Gastrocnemius medialis (tissue), 4 donors: ENCODE data around the gene KCTD7. TPM values are rescaled to one million over a fixed set of nuclear protein-coding genes. Genes with fewer than 3 reads are reported as not detected.

Experiments
- ATAC-seq, 2 donors: fragments of 150-250 bp; one replicate each; pipeline ENCODE4 v1.9.1; 2016
- DNase-seq, 2 donors: peaks; one replicate each; pipeline ENCODE4 v3.0.0-alpha.2; 2019
- H3K27ac ChIP-seq, 4 donors: fragments of 200-600 bp; sonication (generic); 1 replicate in 1 of 4; 2 replicates in 3 of 4; pipeline ENCODE4 v1.5.1; 2016 to 2018; ENCODE audit warnings: mild to moderate bottlenecking in 2 of 4, moderate library complexity in 1 of 4
- H3K27me3 ChIP-seq, 3 donors: fragments of 200-600 bp; sonication (generic) in 2 of 3; 1 replicate in 1 of 3; 2 replicates in 2 of 3; pipeline versions ENCODE4 v1.5.1 to v1.6.0; 2016 to 2019; ENCODE audit warnings: mild to moderate bottlenecking in 1 of 3, moderate library complexity in 1 of 3
- H3K36me3 ChIP-seq, 2 donors: fragments of 200-600 bp; sonication (generic) in 1 of 2; one replicate each; pipeline ENCODE4 v1.5.1; 2017 to 2018
- H3K4me1 ChIP-seq, 2 donors: fragments of 200-600 bp; sonication (generic) in 1 of 2; one replicate each; pipeline ENCODE4 v1.5.1; 2016 to 2017; ENCODE audit warnings: mild to moderate bottlenecking in 2 of 2
- H3K4me3 ChIP-seq, 4 donors: fragments of 200-600 bp; sonication (generic) in 3 of 4; 1 replicate in 1 of 4; 2 replicates in 3 of 4; pipeline ENCODE4 v1.5.1; 2016 to 2019; ENCODE audit warnings: mild to moderate bottlenecking in 2 of 4
- H3K9me3 ChIP-seq, 3 donors: fragments of 200-600 bp; sonication (generic) in 2 of 3; 1 replicate in 1 of 3; 2 replicates in 2 of 3; pipeline ENCODE4 v1.5.1; 2016 to 2019
- CTCF ChIP-seq, 5 experiments: fragments of 450-650 bp in 3 of 5; fragments of 200-600 bp in 2 of 5; sonication (generic) in 2 of 5; IDR thresholded peaks in 4 of 5; conservative IDR thresholded peaks in 1 of 5; 1 replicate in 4 of 5; 2 replicates in 1 of 5; pipeline ENCODE4 v1.5.1; 2016 to 2019; ENCODE audit warnings: antibody characterized with exemption in 5 of 5, mild to moderate bottlenecking in 3 of 5, moderate library complexity in 3 of 5
- POLR2A ChIP-seq, 2 donors: fragments of 450-650 bp; IDR thresholded peaks; one replicate each; pipeline ENCODE4 v1.6.1; 2017; ENCODE audit warnings: antibody characterized with exemption in 2 of 2, mild to moderate bottlenecking in 2 of 2, moderate library complexity in 2 of 2
- in situ Hi-C, 4 donors: fragments of 200-750 bp; cut with MboI; loops; one replicate each; pipeline versions ENCODE4 v1.15.0 to v1.8.0; 2017; ENCODE audit warnings: low sequenced_read_pairs in 4 of 4
- intact Hi-C: fragments of 100-400 bp; cut with DNase I; formaldehyde crosslinking; loops from one replicate; pipeline ENCODE4 v1.15.1; 2023; ENCODE audit warnings: low total_unique reads
- total RNA-seq, 4 donors: library from RNA; depleted of rRNA; stranded (reverse); fragments of >200 nt; gene quantifications; one replicate each; pipeline versions ENCODE4 v1.1.0 to v1.2.3, GENCODE V29; 2016

The KCTD7 gene
- total RNA-seq, 4 donors from 2014 or later: 3.0 to 6.0 (median 5.5) TPM

- no peak for DNase-seq
- intact Hi-C loops: loop anchor here (1.0 to 2.0 kb wide), 7 partner anchors 26 to 367 kb away; partner anchors contain the start of genes RABGEF1 and SBDS
- TF ChIP-seq CTCF (IDR thresholded peaks at IDR 0.05 in 4 of 5, conservative IDR thresholded peaks at IDR 0.05 in 1 of 5): no peak
- no peak for TF ChIP-seq POLR2A (IDR thresholded peaks at IDR 0.05)
- H3K4me1 ChIP-seq: peaks cover 6 to 11% of the 10 kb centered on the region in 2 donors
- in situ Hi-C loops: loop anchor here in 1 of 4 donors (5.0 kb wide), 1 partner anchor 36 kb away; no protein-coding TSS in a partner anchor
- no peaks in the 10 kb centered on the region for H3K27me3 ChIP-seq
- ATAC-seq: peak; percentile 53 to 55
- H3K9me3 ChIP-seq: no peaks in the 10 kb centered on the region
- H3K27ac ChIP-seq: peak overlapping the region; percentile 86 to 98 (median 96)
- no peaks in the 10 kb centered on the region for H3K36me3 ChIP-seq
- H3K4me3 ChIP-seq: peak overlapping the region; percentile 67 to 91 (median 78)
These were observed 760 bp upstream of the KCTD7 start for GRCh38 chr7:66627881-66628360.

DNA sequence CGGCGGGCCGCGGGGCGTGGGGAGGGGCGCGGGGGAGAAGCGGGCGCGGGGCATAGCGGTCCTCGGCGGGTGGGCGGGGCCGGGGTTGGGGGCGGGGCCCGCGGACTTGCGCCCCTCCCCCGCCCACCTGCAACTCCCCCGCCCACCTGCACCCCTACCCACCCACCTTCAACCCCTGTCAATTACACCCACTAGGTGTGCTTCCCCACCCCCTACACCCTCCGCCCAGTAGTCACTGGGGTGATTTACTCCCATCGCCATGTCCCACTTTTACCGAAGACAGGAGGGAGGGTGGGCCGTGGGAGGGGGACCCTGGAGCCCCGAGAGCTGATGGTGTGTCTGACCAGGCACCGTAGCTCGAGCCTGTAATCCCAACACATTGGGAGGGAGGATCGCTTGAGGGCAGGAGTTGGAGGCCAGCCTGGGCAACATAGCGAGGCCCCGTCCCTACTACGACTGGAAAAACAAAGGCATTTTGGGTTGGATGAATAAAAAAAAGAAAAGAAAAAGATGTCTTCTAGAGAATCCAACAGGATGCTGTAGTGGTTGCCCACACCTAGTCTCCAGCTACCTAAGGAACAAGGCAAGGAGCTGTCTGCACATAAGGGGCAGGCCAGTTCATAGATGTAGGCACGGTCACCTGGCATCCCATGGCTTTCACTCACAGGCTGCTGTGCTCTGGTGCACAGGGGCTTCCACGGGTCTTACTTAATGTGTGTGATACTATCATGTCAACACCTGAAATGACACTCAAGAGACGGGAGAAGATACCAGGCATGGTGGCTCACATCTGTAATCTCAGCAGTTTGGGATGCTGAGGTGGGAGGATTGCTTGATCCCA, 761 bp downstream of the KCTD7 start:
- Histone ChIP-seq H3K4me3 (peak overlapping the region; percentile 74 to 82 (median 80)), H3K27me3 (no peaks in the 10 kb centered on the region), H3K4me1 (peaks cover 6 to 11% of the 10 kb centered on the region in 2 donors), H3K36me3 (peaks cover 0 to 11% of the 10 kb centered on the region in 2 donors), H3K27ac (peak overlapping the region; percentile 86 to 98 (median 96)), H3K9me3 (no peaks in the 10 kb centered on the region)
- in situ Hi-C loops (loop anchor here in 1 of 4 donors (5.0 kb wide), 1 partner anchor 37 kb away; no protein-coding TSS in a partner anchor), intact Hi-C loops (loop anchor here (2.0 kb wide), 3 partner anchors 53 to 215 kb away; no protein-coding TSS in a partner anchor)
- DNase-seq (no peak), ATAC-seq (peak; percentile 34 to 40)
- TF ChIP-seq POLR2A (IDR thresholded peaks at IDR 0.05) (no peak), CTCF (IDR thresholded peaks at IDR 0.05 in 4 of 5, conservative IDR thresholded peaks at IDR 0.05 in 1 of 5) (no peak)

DNA sequence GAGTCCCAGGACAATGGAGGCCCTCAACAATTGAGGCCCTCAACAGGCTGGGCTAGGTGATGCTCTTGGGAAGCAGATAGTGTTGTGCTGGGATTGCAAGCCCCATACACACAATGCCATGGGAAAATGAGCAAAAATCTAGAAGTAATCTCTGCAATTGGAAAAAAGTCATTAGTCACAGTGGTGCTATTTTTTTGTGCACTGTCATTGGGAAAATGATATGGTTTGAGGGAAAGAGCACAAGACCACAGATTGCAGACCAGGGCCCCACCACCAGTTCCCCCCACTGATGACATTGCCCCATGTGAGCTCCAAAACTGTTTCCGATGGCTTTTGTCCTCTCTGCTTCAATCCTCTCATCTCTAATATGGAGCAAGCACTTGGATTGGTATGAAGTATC, 1.9 kb downstream of the KCTD7 start:
- in situ Hi-C loops: no loop called here
- intact Hi-C loops: no loop called here
- TF ChIP-seq CTCF (IDR thresholded peaks at IDR 0.05 in 4 of 5, conservative IDR thresholded peaks at IDR 0.05 in 1 of 5) (no peak), POLR2A (IDR thresholded peaks at IDR 0.05) (no peak)
- no peak for DNase-seq
- Histone ChIP-seq H3K4me3 (no peak overlapping the region), H3K4me1 (peaks cover 6 to 11% of the 10 kb centered on the region in 2 donors), H3K9me3 (no peaks in the 10 kb centered on the region), H3K36me3 (peaks cover 0 to 12% of the 10 kb centered on the region in 2 donors), H3K27me3 (no peaks in the 10 kb centered on the region), H3K27ac (peak overlapping the region in 2 of 4 donors; percentile 86 to 98)
- no peak for ATAC-seq

- H3K4me1 ChIP-seq: peaks cover 6 to 11% of the 10 kb centered on the region in 2 donors
- no peak for DNase-seq
These were observed 2.8 kb downstream of the KCTD7 start for GRCh38 chr7:66631471-66631870.

More at GRCh38 chr7:66631471-66631870, 2.8 kb downstream of the KCTD7 start:
- Histone ChIP-seq H3K27ac (peak overlapping the region in 1 of 4 donors; percentile 34), H3K27me3 (no peaks in the 10 kb centered on the region), H3K4me3 (no peak overlapping the region), H3K9me3 (no peaks in the 10 kb centered on the region), H3K36me3 (peaks cover 0 to 12% of the 10 kb centered on the region in 2 donors)
- TF ChIP-seq POLR2A (IDR thresholded peaks at IDR 0.05): no peak
- no peak for TF ChIP-seq CTCF (IDR thresholded peaks at IDR 0.05 in 4 of 5, conservative IDR thresholded peaks at IDR 0.05 in 1 of 5)
- intact Hi-C loops: no loop called here
- no peak for ATAC-seq
- in situ Hi-C loops: no loop called here
